Thyroid gland (tissue), 4 donors: ENCODE results near the gene CSF2RB. TPM values are rescaled to one million over a fixed set of nuclear protein-coding genes. Genes with fewer than 3 reads are reported as not detected.

Source experiments
- DNase-seq, 2 donors: peaks; one replicate each; pipeline ENCODE4 v3.0.0-alpha.2; 2019
- H3K27ac ChIP-seq, 3 donors: fragments of 200-600 bp; sonication (generic); 1 replicate in 2 of 3; 2 replicates in 1 of 3; pipeline ENCODE4 v1.5.1; 2016 to 2019; ENCODE audit warnings: mild to moderate bottlenecking in 1 of 3, moderate library complexity in 1 of 3
- H3K27me3 ChIP-seq: fragments of 200-600 bp; sonication (generic); one replicate; pipeline ENCODE4 v1.5.1; 2019
- H3K36me3 ChIP-seq, 2 donors: fragments of 200-600 bp; sonication (generic); one replicate each; pipeline ENCODE4 v1.5.1; 2016 to 2019
- H3K4me1 ChIP-seq, 2 donors: fragments of 200-600 bp; sonication (generic); one replicate each; pipeline ENCODE4 v1.5.1; 2017 to 2019
- H3K4me3 ChIP-seq, 3 donors: fragments of 200-600 bp; sonication (generic); replicated peaks in 1 of 3; 1 replicate in 2 of 3; 2 replicates in 1 of 3; pipeline ENCODE4 v1.5.1; 2016; ENCODE audit warnings: mild to moderate bottlenecking in 1 of 3
- H3K9me3 ChIP-seq: fragments of 200-600 bp; sonication (generic); one replicate; pipeline ENCODE4 v1.5.1; 2017
- CTCF ChIP-seq, 6 experiments: fragments of 200-600 bp in 3 of 6; fragments of 450-650 bp in 3 of 6; sonication (generic) in 3 of 6; IDR thresholded peaks; one replicate each; pipeline ENCODE4 v1.5.1; 2016 to 2019; ENCODE audit warnings: antibody characterized with exemption in 6 of 6, mild to moderate bottlenecking in 2 of 6, inconsistent platforms in 1 of 6, moderate library complexity in 1 of 6
- POLR2A ChIP-seq, 2 donors: fragments of 450-650 bp; IDR thresholded peaks; one replicate each; pipeline ENCODE4 v1.6.1; 2017; ENCODE audit warnings: antibody characterized with exemption in 2 of 2, mild to moderate bottlenecking in 2 of 2, moderate library complexity in 1 of 2
- WGBS, 2 donors: methylation state at CpG; one replicate each; pipeline ENCODE4 v1.1.5; 2017; 5-methylcytosine and 5-hydroxymethylcytosine counted together
- intact Hi-C: fragments of 100-400 bp; cut with DNase I; formaldehyde crosslinking; loops from one replicate; pipeline ENCODE4 v1.15.1; 2023
- total RNA-seq, 4 donors: library from RNA; depleted of rRNA; stranded (reverse); fragments of >200 nt; gene quantifications; one replicate each; pipeline ENCODE4 v1.2.3, GENCODE V29; 2016

Gene CSF2RB
- total RNA-seq, 4 donors from 2014 or later, result 1.9 to 7.1 (median 3.0) TPM

- intact Hi-C loops, result no loop called here
Observed at GRCh38 chr22:36901411-36902142, 11.9 kb upstream of the CSF2RB start.

GRCh38 chr22:36902143-36902926, 11.1 kb upstream of the CSF2RB start:
- no peak overlapping the region for H3K27ac ChIP-seq
- H3K4me1 ChIP-seq, result no peaks in the 10 kb centered on the region
- no peak for DNase-seq
- H3K27me3 ChIP-seq, result no peaks in the 10 kb centered on the region
- intact Hi-C loops, result no loop called here
- WGBS, 2 donors, result 84 to 90% methylated on average over 8 of the region's 8 CpGs
- H3K36me3 ChIP-seq, result no peaks in the 10 kb centered on the region
- H3K9me3 ChIP-seq, result no peaks in the 10 kb centered on the region
- no peak overlapping the region for H3K4me3 ChIP-seq
- TF ChIP-seq CTCF (IDR thresholded peaks at IDR 0.05) (no peak), POLR2A (IDR thresholded peaks at IDR 0.05) (no peak)

More at GRCh38 chr22:36901411-36902142, 11.9 kb upstream of the CSF2RB start:
- no peak for DNase-seq
- TF ChIP-seq POLR2A (IDR thresholded peaks at IDR 0.05), result no peak
- no peak for TF ChIP-seq CTCF (IDR thresholded peaks at IDR 0.05)
- H3K27me3 ChIP-seq, result no peaks in the 10 kb centered on the region
- H3K4me3 ChIP-seq, result no peak overlapping the region
- H3K9me3 ChIP-seq, result no peaks in the 10 kb centered on the region
- 88 to 91% methylated on average over 13 of the region's 13 CpGs for WGBS, 2 donors
- no peaks in the 10 kb centered on the region for H3K36me3 ChIP-seq
- no peak overlapping the region for H3K27ac ChIP-seq
- H3K4me1 ChIP-seq, result no peaks in the 10 kb centered on the region

- H3K36me3 ChIP-seq, result no peaks in the 10 kb centered on the region
- no peaks in the 10 kb centered on the region for H3K4me1 ChIP-seq
- no peak for DNase-seq
- TF ChIP-seq POLR2A (IDR thresholded peaks at IDR 0.05) (no peak), CTCF (IDR thresholded peaks at IDR 0.05) (no peak)
- no peak overlapping the region for H3K27ac ChIP-seq
- H3K9me3 ChIP-seq, result no peaks in the 10 kb centered on the region
- 78 to 83% methylated on average over 6 of the region's 6 CpGs for WGBS, 2 donors
- intact Hi-C loops, result no loop called here
- H3K27me3 ChIP-seq, result no peaks in the 10 kb centered on the region
- H3K4me3 ChIP-seq, result no peak overlapping the region
Observed at GRCh38 chr22:36904260-36904880, 9.1 kb upstream of the CSF2RB start.

GRCh38 chr22:36907253-36908195, 5.9 kb upstream of the CSF2RB start:
- no peaks in the 10 kb centered on the region for H3K9me3 ChIP-seq
- H3K27ac ChIP-seq, result no peak overlapping the region
- 73% methylated on average over 7 of the region's 7 CpGs for WGBS, 2 donors
- intact Hi-C loops, result no loop called here
- H3K4me3 ChIP-seq, result no peak overlapping the region
- no peaks in the 10 kb centered on the region for H3K27me3 ChIP-seq
- TF ChIP-seq CTCF (IDR thresholded peaks at IDR 0.05) (no peak), POLR2A (IDR thresholded peaks at IDR 0.05) (no peak)
- no peak for DNase-seq
- no peaks in the 10 kb centered on the region for H3K4me1 ChIP-seq
- no peaks in the 10 kb centered on the region for H3K36me3 ChIP-seq
